Astrocyte (in vitro differentiated cells and primary cell): Measurements from ENCODE around the gene COQ10B. TPM values are rescaled to one million over a fixed set of nuclear protein-coding genes. Genes with fewer than 3 reads are reported as not detected.
"Not testable (repeated sequence)": the region's sequence is repeated elsewhere in the genome, so short reads cannot be mapped to it uniquely, and the experiment has no call there.

Experiments
- DNase-seq: peaks from one replicate; pipeline ENCODE4 v3.0.0-alpha.2; 2010; ENCODE audit warnings: low read depth
- FAIRE-seq: peaks from 2 replicates; lab custom pipeline; 2011; peaks lifted over from hg19 to GRCh38; lab: Jason Lieb, UNC
- H2AFZ ChIP-seq: 2 replicates; pipeline ENCODE4 v1.6.0; 2012; ENCODE audit warnings: low read depth, low read length, inconsistent platforms
- H3K27ac ChIP-seq: 2 replicates; pipeline ENCODE4 v1.5.1; 2011; ENCODE audit warnings: low read depth, low read length, inconsistent platforms
- H3K27me3 ChIP-seq: 2 replicates; pipeline ENCODE4 v1.6.0; 2011; ENCODE audit warnings: low read length, inconsistent platforms; ENCODE audit not compliant: insufficient read depth
- H3K36me3 ChIP-seq: 2 replicates; pipeline ENCODE4 v1.5.1; 2011; ENCODE audit warnings: low read length, inconsistent platforms; ENCODE audit not compliant: insufficient read depth
- H3K4me1 ChIP-seq: 2 replicates; pipeline ENCODE4 v1.5.1; 2011; ENCODE audit warnings: low read length, inconsistent platforms; ENCODE audit not compliant: insufficient read depth
- H3K4me2 ChIP-seq: 2 replicates; pipeline ENCODE4 v1.6.0; 2012; ENCODE audit warnings: low read length, inconsistent platforms
- H3K4me3 ChIP-seq: 2 replicates; pipeline ENCODE4 v1.5.1; 2011; ENCODE audit warnings: low read depth, mild to moderate bottlenecking, low read length, inconsistent platforms; ENCODE audit not compliant: insufficient read depth
- H3K79me2 ChIP-seq: 2 replicates; pipeline ENCODE4 v1.6.0; 2012; ENCODE audit warnings: mild to moderate bottlenecking, low read length, inconsistent platforms; ENCODE audit not compliant: insufficient read depth
- H3K9ac ChIP-seq: 2 replicates; pipeline ENCODE4 v1.6.0; 2012; ENCODE audit warnings: mild to moderate bottlenecking, low read length, inconsistent platforms
- H3K9me3 ChIP-seq: 2 replicates; pipeline ENCODE4 v1.5.1; 2012; ENCODE audit warnings: low read depth, mild to moderate bottlenecking, low read length, inconsistent platforms; ENCODE audit not compliant: insufficient read depth
- H4K20me1 ChIP-seq: 2 replicates; pipeline ENCODE4 v1.6.0; 2012; ENCODE audit warnings: low read length, inconsistent platforms; ENCODE audit not compliant: insufficient read depth
- H3K27ac Mint-ChIP-seq: one replicate; pipeline ENCODE4 v1.8.0; 2021; ENCODE audit warnings: mild to moderate bottlenecking, mixed read lengths; ENCODE audit not compliant: unreplicated experiment
- H3K27me3 Mint-ChIP-seq: one replicate; pipeline ENCODE4 v1.8.0; 2021; ENCODE audit warnings: low read depth, mixed read lengths; ENCODE audit not compliant: unreplicated experiment
- H3K36me3 Mint-ChIP-seq: one replicate; pipeline ENCODE4 v1.8.0; 2021; ENCODE audit warnings: low read depth, mixed read lengths; ENCODE audit not compliant: unreplicated experiment
- H3K4me1 Mint-ChIP-seq: one replicate; pipeline ENCODE4 v1.8.0; 2021; ENCODE audit warnings: low read depth, mixed read lengths; ENCODE audit not compliant: unreplicated experiment
- H3K4me3 Mint-ChIP-seq: one replicate; pipeline ENCODE4 v1.8.0; 2021; ENCODE audit warnings: mild to moderate bottlenecking, moderate library complexity, mixed read lengths; ENCODE audit not compliant: unreplicated experiment
- H3K9me3 Mint-ChIP-seq: one replicate; pipeline ENCODE4 v1.8.0; 2021; ENCODE audit warnings: mild to moderate bottlenecking, mixed read lengths; ENCODE audit not compliant: unreplicated experiment
- CTCF ChIP-seq: IDR thresholded peaks from 2 replicates; pipeline ENCODE4 v1.5.1; 2011; ENCODE audit warnings: low read depth, mild to moderate bottlenecking, inconsistent platforms, low read length, moderate library complexity; ENCODE audit not compliant: insufficient read depth
- EZH2 ChIP-seq: IDR thresholded peaks from 2 replicates; pipeline ENCODE4 v1.6.1; 2012; ENCODE audit warnings: mild to moderate bottlenecking, low read length, inconsistent platforms; ENCODE audit not compliant: insufficient read depth
- total RNA-seq: library from RNA; stranded (reverse); gene quantifications from 2 replicates; pipeline ENCODE4 v1.2.1, GENCODE V29; 2021

The COQ10B gene
- total RNA-seq, 1 donor from 2014 or later = 46.0 TPM

- H3K79me2 ChIP-seq = no peaks in the 10 kb centered on the region
- H3K4me2 ChIP-seq = no peak overlapping the region
- Mint-ChIP-seq H3K4me1 (peaks cover 2% of the 10 kb centered on the region), H3K4me3 (no peak overlapping the region), H3K27ac (no peak overlapping the region), H3K27me3 (no peaks in the 10 kb centered on the region), H3K9me3 (peaks cover 14% of the 10 kb centered on the region), H3K36me3 (peaks cover 24% of the 10 kb centered on the region)
- no peak overlapping the region for H3K9ac ChIP-seq
- no peaks in the 10 kb centered on the region for H3K27me3 ChIP-seq
- DNase-seq (no peak), FAIRE-seq (no peak)
- no peak for TF ChIP-seq EZH2
- no peak for TF ChIP-seq CTCF
- H3K4me1 ChIP-seq = no peaks in the 10 kb centered on the region
- H4K20me1 ChIP-seq = no peaks in the 10 kb centered on the region
- H3K9me3 ChIP-seq = no peaks in the 10 kb centered on the region
- H3K27ac ChIP-seq = no peak overlapping the region
- peaks cover 7% of the 10 kb centered on the region for H3K36me3 ChIP-seq
- no peak overlapping the region for H3K4me3 ChIP-seq
- H2AFZ ChIP-seq = no peak overlapping the region
Observed at GRCh38 chr2:197480165-197481036, 27.0 kb downstream of the COQ10B start.

GRCh38 chr2:197484248-197484647, 30.9 kb downstream of the COQ10B start:
- FAIRE-seq, H3K27ac Mint-ChIP-seq, H3K4me1 ChIP-seq: not testable (repeated sequence)

GRCh38 chr2:197486175-197486574, 32.8 kb downstream of the COQ10B start:
- Histone ChIP-seq H3K4me1 (no peaks in the 10 kb centered on the region), H3K9ac (no peak overlapping the region), H3K27ac (no peak overlapping the region), H3K27me3 (no peaks in the 10 kb centered on the region), H3K9me3 (no peaks in the 10 kb centered on the region), H2AFZ (no peak overlapping the region), H3K4me3 (no peak overlapping the region), H4K20me1 (peaks cover 13% of the 10 kb centered on the region), H3K4me2 (no peak overlapping the region), H3K79me2 (no peaks in the 10 kb centered on the region), H3K36me3 (peaks cover 39% of the 10 kb centered on the region)
- Mint-ChIP-seq H3K4me1 (peaks cover 2% of the 10 kb centered on the region), H3K4me3 (no peak overlapping the region), H3K36me3 (peaks cover 24% of the 10 kb centered on the region), H3K27me3 (no peaks in the 10 kb centered on the region), H3K9me3 (peaks cover 13% of the 10 kb centered on the region), H3K27ac (no peak overlapping the region)
- FAIRE-seq = no peak
- TF ChIP-seq CTCF = no peak
- TF ChIP-seq EZH2 = no peak
- DNase-seq = no peak

More at GRCh38 chr2:197484248-197484647, 30.9 kb downstream of the COQ10B start:
- Mint-ChIP-seq H3K36me3 (peaks cover 25% of the 10 kb centered on the region), H3K9me3 (peaks cover 14% of the 10 kb centered on the region)
- H3K9ac ChIP-seq, H3K27me3 Mint-ChIP-seq, H3K9me3 ChIP-seq, H3K27me3 ChIP-seq, H3K79me2 ChIP-seq, H2AFZ ChIP-seq, DNase-seq, H3K4me3 Mint-ChIP-seq, H4K20me1 ChIP-seq, H3K4me3 ChIP-seq, H3K4me2 ChIP-seq, H3K4me1 Mint-ChIP-seq, H3K27ac ChIP-seq: not testable (repeated sequence)
- peaks cover 26% of the 10 kb centered on the region for H3K36me3 ChIP-seq
